Tibial artery (tissue), 4 donors: Measurements from ENCODE around the gene MKKS.

ENCODE experiments used
- DNase-seq, 2 donors: peaks; one replicate each; pipeline ENCODE4 v3.0.0-alpha.2; 2019
- H3K27ac ChIP-seq, 2 donors: fragments of 200-600 bp; sonication (generic) in 1 of 2; 1 replicate in 1 of 2; 2 replicates in 1 of 2; pipeline ENCODE4 v1.5.1; 2018 to 2019; ENCODE audit warnings: mild to moderate bottlenecking in 1 of 2
- H3K27me3 ChIP-seq, 2 donors: fragments of 200-600 bp; sonication (generic) in 1 of 2; one replicate each; pipeline versions ENCODE4 v1.5.1 to v1.6.0; 2016 to 2019
- H3K36me3 ChIP-seq, 3 donors: fragments of 200-600 bp; sonication (generic) in 2 of 3; one replicate each; pipeline ENCODE4 v1.5.1; 2016 to 2019; ENCODE audit warnings: mild to moderate bottlenecking in 2 of 3
- H3K4me1 ChIP-seq, 4 donors: fragments of 200-600 bp; sonication (generic) in 2 of 4; 1 replicate in 3 of 4; 2 replicates in 1 of 4; pipeline ENCODE4 v1.5.1; 2016 to 2019
- H3K4me3 ChIP-seq, 2 donors: fragments of 200-600 bp; sonication (generic) in 1 of 2; 1 replicate in 1 of 2; 2 replicates in 1 of 2; pipeline ENCODE4 v1.5.1; 2018 to 2019; ENCODE audit warnings: mild to moderate bottlenecking in 2 of 2
- H3K9me3 ChIP-seq, 3 donors: fragments of 200-600 bp; sonication (generic) in 1 of 3; one replicate each; pipeline ENCODE4 v1.5.1; 2016 to 2019
- CTCF ChIP-seq, 2 experiments: fragments of 200-600 bp in 1 of 2; fragments of 450-650 bp in 1 of 2; IDR thresholded peaks; one replicate each; pipeline ENCODE4 v1.5.1; 2017 to 2019; ENCODE audit warnings: antibody characterized with exemption in 2 of 2, mild to moderate bottlenecking in 1 of 2, moderate library complexity in 1 of 2
- intact Hi-C: fragments of 100-400 bp; cut with DNase I; formaldehyde crosslinking; loops from one replicate; pipeline ENCODE4 v1.15.0; 2023; ENCODE audit warnings: low total_unique reads

The MKKS gene

GRCh38 chr20:10469599-10469998 lies 35.6 kb upstream of the MKKS start:
- H3K4me1 ChIP-seq: peaks cover 0 to 68% (median 32%) of the 10 kb centered on the region in 4 donors
- intact Hi-C loops: loop anchor here (2.0 to 10.0 kb wide), 2 partner anchors 197 to 1075 kb away; no protein-coding TSS in a partner anchor
- H3K27ac ChIP-seq: peak overlapping the region; percentile 27 to 43
- H3K9me3 ChIP-seq: no peaks in the 10 kb centered on the region
- H3K4me3 ChIP-seq: no peak overlapping the region
- H3K36me3 ChIP-seq: no peaks in the 10 kb centered on the region
- H3K27me3 ChIP-seq: no peaks in the 10 kb centered on the region
- DNase-seq: peak; percentile 60 to 73
- TF ChIP-seq CTCF (IDR thresholded peaks at IDR 0.05): peak; percentile 68 to 76

GRCh38 chr20:10469056-10469455 lies 35.0 kb upstream of the MKKS start:
- Histone ChIP-seq H3K27me3 (no peaks in the 10 kb centered on the region), H3K4me3 (no peak overlapping the region), H3K36me3 (no peaks in the 10 kb centered on the region), H3K9me3 (no peaks in the 10 kb centered on the region), H3K27ac (peak overlapping the region in 1 of 2 donors; percentile 68), H3K4me1 (peaks cover 0 to 65% (median 31%) of the 10 kb centered on the region in 4 donors)
- DNase-seq: no peak
- intact Hi-C loops: loop anchor here (2.0 to 10.0 kb wide), 2 partner anchors 198 to 1076 kb away; no protein-coding TSS in a partner anchor
- no peak for TF ChIP-seq CTCF (IDR thresholded peaks at IDR 0.05)

- no peaks in the 10 kb centered on the region for H3K36me3 ChIP-seq
- peaks cover 0 to 58% (median 28%) of the 10 kb centered on the region in 4 donors for H3K4me1 ChIP-seq
- no peaks in the 10 kb centered on the region for H3K27me3 ChIP-seq
- H3K27ac ChIP-seq: peak overlapping the region; percentile 66 to 68
- no peak overlapping the region for H3K4me3 ChIP-seq
- DNase-seq: no peak
- intact Hi-C loops: loop anchor here (2.0 to 10.0 kb wide), 2 partner anchors 198 to 1076 kb away; no protein-coding TSS in a partner anchor
- TF ChIP-seq CTCF (IDR thresholded peaks at IDR 0.05): no peak
- H3K9me3 ChIP-seq: no peaks in the 10 kb centered on the region
Observed at GRCh38 chr20:10468340-10468845, 34.4 kb upstream of the MKKS start.

- intact Hi-C loops: loop anchor here (2.0 to 10.0 kb wide), 2 partner anchors 199 to 1077 kb away; no protein-coding TSS in a partner anchor
- no peak for DNase-seq
- H3K36me3 ChIP-seq: no peaks in the 10 kb centered on the region
- no peaks in the 10 kb centered on the region for H3K9me3 ChIP-seq
- H3K27me3 ChIP-seq: no peaks in the 10 kb centered on the region
- no peak for TF ChIP-seq CTCF (IDR thresholded peaks at IDR 0.05)
- H3K4me1 ChIP-seq: peaks cover 0 to 52% (median 23%) of the 10 kb centered on the region in 4 donors
- peak overlapping the region; percentile 66 to 68 for H3K27ac ChIP-seq
- H3K4me3 ChIP-seq: peak overlapping the region in 1 of 2 donors; percentile 4
Observed at GRCh38 chr20:10467681-10468339, 33.8 kb upstream of the MKKS start.

- Histone ChIP-seq H3K36me3 (no peaks in the 10 kb centered on the region), H3K4me3 (peak overlapping the region; percentile 6 to 30), H3K27ac (peak overlapping the region; percentile 66 to 68), H3K9me3 (no peaks in the 10 kb centered on the region), H3K4me1 (peaks cover 0 to 49% (median 23%) of the 10 kb centered on the region in 4 donors), H3K27me3 (no peaks in the 10 kb centered on the region)
- no peak for TF ChIP-seq CTCF (IDR thresholded peaks at IDR 0.05)
- intact Hi-C loops: loop anchor here (10.0 kb wide), 1 partner anchor 1078 kb away; no protein-coding TSS in a partner anchor
- DNase-seq: no peak
Observed at GRCh38 chr20:10466855-10467254, 32.8 kb upstream of the MKKS start.
